SKM-1 (cell line): Measurements from ENCODE around the gene EEF1A1.
"Not testable (repeated sequence)": the region's sequence is repeated elsewhere in the genome, so short reads cannot be mapped to it uniquely, and the experiment has no call there.

Experiments used
- DNase-seq: peaks from one replicate; lab custom pipeline; 2025; ENCODE audit not compliant: unreplicated experiment; lab: John Stamatoyannopoulos, UW

EEF1A1 gene

GRCh38 chr6:73538116-73538779 lies 17.4 kb upstream of the EEF1A1 start:
- DNase-seq: no peak

GRCh38 chr6:73537677-73538076 lies 16.8 kb upstream of the EEF1A1 start:
- no peak for DNase-seq

GRCh38 chr6:73534628-73535027 lies 13.8 kb upstream of the EEF1A1 start:
- DNase-seq: no peak

GRCh38 chr6:73532293-73532692 lies 11.5 kb upstream of the EEF1A1 start:
- DNase-seq: no peak

GRCh38 chr6:73528897-73529296 lies 8.1 kb upstream of the EEF1A1 start:
- no peak for DNase-seq

GRCh38 chr6:73525546-73526330 lies 4.9 kb upstream of the EEF1A1 start:
- DNase-seq: no peak

GRCh38 chr6:73523434-73524123 lies 2.7 kb upstream of the EEF1A1 start:
- DNase-seq: peak; percentile 79

- peak; percentile 80 for DNase-seq
Observed at GRCh38 chr6:73521351-73521985, 636 bp upstream of the EEF1A1 start.

GRCh38 chr6:73519926-73520687 lies 725 bp downstream of the EEF1A1 start:
- DNase-seq: peak; percentile 52

- not testable (repeated sequence) for DNase-seq
Observed at GRCh38 chr6:73518982-73519881, 1.6 kb downstream of the EEF1A1 start.

- not testable (repeated sequence) for DNase-seq
Observed at GRCh38 chr6:73518100-73518981, 2.5 kb downstream of the EEF1A1 start.

- no peak for DNase-seq
Observed at GRCh38 chr6:73516514-73517489, 4.0 kb downstream of the EEF1A1 start.

GRCh38 chr6:73515204-73515655 lies 5.6 kb downstream of the EEF1A1 start:
- no peak for DNase-seq

GRCh38 chr6:73514746-73515110 lies 6.1 kb downstream of the EEF1A1 start:
- no peak for DNase-seq

GRCh38 chr6:73513496-73513854 lies 7.4 kb downstream of the EEF1A1 start:
- DNase-seq: no peak

GRCh38 chr6:73511796-73512195 lies 9.0 kb downstream of the EEF1A1 start:
- no peak for DNase-seq

- DNase-seq: no peak
Observed at GRCh38 chr6:73509851-73510250, 11.0 kb downstream of the EEF1A1 start.

- no peak for DNase-seq
Observed at GRCh38 chr6:73508776-73509175, 12.1 kb downstream of the EEF1A1 start.
